GM18505 (cell line): ENCODE data around the gene ZBTB44.

Experiments used
- ATAC-seq: cut with Tn5 transposase; IDR thresholded peaks from one replicate; pipeline ENCODE4 v1.9.1; 2021; ENCODE audit not compliant: unreplicated experiment
- POLR2A ChIP-seq: IDR thresholded peaks from 4 replicates; pipeline ENCODE4 v1.6.1; 2011; ENCODE audit warnings: borderline replicate concordance; ENCODE audit not compliant: insufficient read depth, insufficient read length; ENCODE audit errors: extremely low read depth

Gene ZBTB44

DNA sequence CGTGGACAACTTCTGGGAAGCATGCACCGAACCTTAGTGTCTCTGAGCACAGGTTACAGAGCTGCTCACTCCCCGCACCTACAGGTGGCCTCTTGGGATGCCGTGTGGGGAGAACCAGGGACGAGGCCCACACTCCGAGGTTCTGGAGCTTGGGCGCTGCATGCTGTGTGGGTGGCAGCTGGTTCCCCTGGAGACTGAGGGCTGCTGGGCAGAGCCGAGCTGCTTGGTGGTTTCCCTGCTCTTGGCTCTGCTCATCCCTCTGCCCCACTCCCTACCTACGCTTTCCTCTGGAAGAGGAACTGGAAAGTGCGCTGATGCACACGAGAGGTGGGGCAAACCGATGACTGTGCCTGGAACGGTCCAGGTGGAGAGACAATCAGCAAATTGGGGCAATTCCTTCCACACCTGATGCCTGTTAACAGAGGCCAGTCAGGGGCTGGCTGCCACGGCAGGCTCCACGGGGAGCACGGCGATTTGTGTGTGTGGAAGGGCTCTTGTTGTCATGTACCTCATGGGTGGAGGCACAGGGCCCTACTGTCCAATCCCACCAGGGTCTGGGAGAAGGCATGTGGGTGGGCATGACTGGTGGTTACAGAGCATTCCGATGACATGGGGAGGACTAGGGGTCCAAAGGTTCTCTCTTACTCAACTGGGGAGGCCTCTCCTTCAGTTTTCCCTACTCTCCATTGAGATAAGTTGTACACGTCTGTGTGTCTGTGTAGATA is 94.2 kb downstream of the ZBTB44 start:
- TF ChIP-seq POLR2A = no peak
- no peak for ATAC-seq

DNA sequence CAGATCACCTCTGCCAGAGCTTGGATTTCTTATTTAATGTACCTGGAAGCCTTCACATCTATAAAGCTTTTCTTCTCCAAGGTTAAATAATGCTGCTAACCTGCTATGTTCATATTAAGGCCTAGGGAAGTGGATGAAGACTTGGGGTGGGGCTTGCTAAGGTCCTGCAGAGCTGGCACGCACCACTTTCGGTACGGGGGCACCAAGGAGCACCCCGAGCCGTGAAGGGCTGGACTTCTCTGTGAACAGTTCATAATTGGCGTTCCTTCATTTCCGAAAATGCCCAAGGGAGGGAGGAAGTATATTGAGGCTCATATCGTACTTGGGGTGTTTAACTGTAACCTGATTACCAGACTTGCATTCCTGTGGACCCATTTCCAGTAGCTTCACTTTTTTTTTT is 95.6 kb downstream of the ZBTB44 start:
- no peak for TF ChIP-seq POLR2A
- no peak for ATAC-seq

DNA sequence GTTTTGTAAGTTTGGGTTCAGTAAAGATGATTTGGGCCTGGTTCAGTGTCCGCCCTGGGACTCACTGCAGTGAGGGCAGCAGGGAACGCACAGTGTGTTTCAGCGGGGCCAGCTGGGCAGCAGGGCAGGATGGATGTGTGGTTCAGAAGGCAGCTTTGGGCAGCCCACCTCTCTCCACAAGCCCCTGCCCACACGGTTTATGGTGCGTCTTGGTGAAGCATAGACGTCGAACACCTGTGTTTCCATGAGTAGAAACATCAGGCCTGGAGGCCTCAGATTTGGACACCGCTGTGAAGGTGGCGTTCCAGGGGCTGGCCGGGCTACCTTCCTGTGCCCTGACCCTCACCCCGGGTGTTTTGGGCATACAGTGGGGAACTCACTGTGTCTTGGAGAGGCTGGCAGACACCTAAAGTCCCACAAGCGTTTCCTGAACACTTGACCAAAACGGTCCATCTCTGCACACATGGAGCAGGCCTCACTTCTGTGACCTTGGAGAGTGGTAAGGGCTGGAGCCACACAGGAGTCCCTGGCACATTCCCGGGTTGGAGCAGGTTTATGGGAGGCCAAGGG is 96.1 kb downstream of the ZBTB44 start:
- ATAC-seq = no peak
- TF ChIP-seq POLR2A = no peak

- ATAC-seq = no peak
- no peak for TF ChIP-seq POLR2A
Measured at GRCh38 chr11:130217133-130218031, 97.3 kb downstream of the ZBTB44 start.

- no peak for TF ChIP-seq POLR2A
Measured at GRCh38 chr11:130216591-130217132, 98.1 kb downstream of the ZBTB44 start.

GRCh38 chr11:130216221-130216550 is 98.5 kb downstream of the ZBTB44 start:
- ATAC-seq = no peak
- TF ChIP-seq POLR2A = no peak

More at GRCh38 chr11:130216591-130217132, 98.1 kb downstream of the ZBTB44 start:
- no peak for ATAC-seq

DNA sequence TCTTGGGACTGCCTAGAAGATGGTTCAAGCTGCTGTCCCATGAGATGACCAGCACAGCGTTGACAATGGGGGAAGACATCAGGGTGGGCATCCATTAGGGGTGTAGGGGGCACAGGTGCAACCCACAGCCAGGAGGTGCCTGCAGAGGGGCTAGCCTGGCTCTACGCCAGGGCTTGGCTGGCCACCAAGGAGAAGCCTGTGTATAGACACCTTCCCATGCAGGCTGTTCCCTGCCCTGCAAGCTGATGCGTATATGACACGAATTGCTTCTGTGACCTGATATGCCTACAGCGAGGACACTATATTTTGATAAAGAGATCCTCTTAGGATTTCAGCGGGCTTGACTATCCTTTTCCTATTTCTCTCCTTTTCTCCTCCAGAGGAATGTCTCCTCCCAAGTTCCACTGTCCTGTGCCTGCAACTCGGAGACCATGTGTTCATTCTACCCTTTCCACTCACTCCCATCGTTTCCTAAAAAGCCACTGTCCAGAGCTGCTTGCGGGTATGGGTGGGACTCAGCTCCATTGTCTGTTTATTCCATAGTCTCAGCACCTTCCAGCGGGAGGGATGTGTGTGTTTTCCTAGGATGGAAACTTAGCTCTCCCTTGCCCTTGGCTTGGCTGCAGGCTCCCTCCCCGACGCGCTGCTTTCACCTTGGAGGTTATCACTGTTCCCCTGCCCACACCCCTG is 99.0 kb downstream of the ZBTB44 start:
- no peak for ATAC-seq
- TF ChIP-seq POLR2A = no peak

DNA sequence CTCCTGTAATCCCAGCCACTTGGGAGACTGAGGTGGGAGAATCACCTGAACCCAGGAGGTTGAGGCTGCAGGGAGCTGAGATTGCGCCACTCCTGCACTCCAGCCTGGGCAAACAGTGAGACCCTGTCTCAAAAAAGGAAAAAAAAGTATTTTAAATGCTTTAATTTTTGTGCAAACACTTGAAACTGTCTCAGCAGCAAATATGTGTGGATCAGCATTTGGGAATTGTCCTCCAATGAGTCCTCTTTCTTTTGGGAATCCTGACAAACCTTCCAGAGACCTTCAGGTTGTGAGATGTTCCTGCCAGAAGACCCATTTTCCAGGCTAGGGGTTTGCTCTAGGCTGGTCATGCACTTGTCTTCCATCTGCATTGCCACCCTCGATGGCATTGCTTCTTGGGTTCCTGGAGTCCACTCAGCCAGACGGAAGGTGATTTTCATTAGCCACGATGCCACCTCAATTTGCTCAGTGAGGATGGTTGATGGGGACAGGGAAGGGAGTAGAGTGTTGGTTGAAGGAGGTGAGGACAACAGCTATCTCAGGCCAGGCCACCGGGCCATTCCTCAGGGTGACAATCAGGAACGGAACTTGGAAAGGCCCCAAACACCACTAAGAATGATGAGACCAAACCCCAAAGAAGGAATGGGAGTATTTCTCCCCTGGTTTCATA is 99.7 kb downstream of the ZBTB44 start:
- no peak for TF ChIP-seq POLR2A
- no peak for ATAC-seq

DNA sequence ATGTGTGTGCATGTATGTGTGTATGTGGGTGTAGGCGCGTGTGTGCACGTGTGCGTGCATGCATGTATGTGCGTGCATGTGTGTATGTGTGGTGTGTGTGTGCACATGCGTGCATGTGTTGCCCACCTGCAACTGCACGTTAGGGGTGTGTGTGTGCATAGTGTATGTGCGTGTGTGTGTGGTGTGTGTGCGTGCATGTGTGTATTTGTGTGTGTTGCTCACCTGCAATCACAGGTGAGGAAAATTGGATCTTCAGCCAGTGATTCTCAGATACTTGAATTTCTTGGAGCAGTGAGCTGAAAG is 100.8 kb downstream of the ZBTB44 start:
- no peak for ATAC-seq
- no peak for TF ChIP-seq POLR2A

DNA sequence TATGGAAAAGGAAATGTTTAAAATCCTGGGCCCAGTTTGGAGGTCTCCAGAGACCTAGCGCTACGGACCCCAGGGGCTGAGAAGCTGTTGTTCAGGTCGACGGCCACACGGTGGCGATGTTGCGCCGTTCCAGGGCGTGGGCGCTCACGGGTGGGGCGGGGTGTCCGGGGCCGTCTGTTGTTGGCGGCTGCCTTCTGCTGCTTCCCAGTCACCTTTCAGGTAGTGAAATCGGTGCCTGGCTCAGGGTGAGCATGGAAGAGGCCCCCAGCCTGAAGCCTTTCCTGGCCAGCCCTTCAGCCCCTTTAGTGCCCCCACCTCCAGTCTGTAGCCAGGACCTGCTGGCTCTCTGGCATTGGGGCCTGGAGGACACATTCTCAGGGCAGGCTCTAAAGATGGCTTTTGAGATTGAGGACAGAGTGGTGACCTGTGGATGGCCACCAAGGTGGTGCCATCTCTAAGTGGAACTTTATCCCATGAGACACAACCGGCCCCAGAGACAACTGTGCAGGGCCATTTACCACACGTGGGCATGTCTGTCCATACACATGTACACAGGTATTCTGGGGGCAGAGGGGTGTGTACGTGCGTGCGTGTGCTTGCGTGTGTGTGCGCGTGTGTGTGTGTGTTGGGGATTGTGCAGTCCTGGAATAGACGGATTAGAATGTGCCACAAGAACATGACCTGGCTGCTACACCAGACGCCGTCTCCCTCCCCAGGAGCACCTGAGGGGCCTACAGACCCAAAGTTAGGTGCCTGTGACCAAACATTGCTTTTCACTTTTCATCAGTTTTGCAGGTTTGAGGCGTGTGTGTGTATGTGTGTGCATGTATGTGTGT is 101.4 kb downstream of the ZBTB44 start:
- TF ChIP-seq POLR2A = no peak
- ATAC-seq = peak; percentile 82

DNA sequence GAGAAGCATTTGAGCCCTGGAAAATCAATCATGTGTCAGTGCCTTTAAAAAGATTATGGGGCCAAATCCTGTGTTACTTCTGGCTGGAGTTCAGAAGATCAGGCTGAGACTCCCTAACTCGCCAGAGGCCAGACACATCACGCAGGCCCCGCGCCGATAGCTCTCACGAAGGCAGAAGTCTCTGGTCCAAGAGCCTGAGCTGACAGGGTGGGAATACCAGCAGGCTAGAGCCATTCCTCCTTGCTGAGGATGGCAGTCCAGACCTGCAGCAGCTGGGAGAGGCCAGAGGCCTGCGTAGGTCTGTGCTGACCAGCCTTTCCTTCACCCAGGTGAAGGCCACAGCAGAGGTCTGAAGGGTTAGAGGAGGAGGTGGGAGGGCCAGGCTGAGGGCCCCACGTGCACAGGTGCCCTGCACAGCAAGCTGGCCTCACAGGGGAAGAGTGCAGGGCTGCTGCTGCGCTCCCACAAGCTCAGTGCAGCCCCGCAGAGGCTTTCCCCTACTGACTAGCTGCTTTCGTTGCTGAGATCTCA is 102.2 kb downstream of the ZBTB44 start:
- TF ChIP-seq POLR2A = no peak
- ATAC-seq = no peak
